ENCODE data around the gene KRTAP4-6.

KRTAP4-6 gene

GRCh38 chr17:41098481-41098880, 41.9 kb downstream of the KRTAP4-6 start:
- DNase-seq (ENCODE audit: low read depth), result no peak
- H3K4me3 ChIP-seq (ENCODE audit: low read depth, low read length), result no peak overlapping the region
- TF ChIP-seq CTCF (conservative IDR thresholded peaks at IDR 0.05; ENCODE audit: low read depth, low read length), result no peak

- TF ChIP-seq CTCF (conservative IDR thresholded peaks at IDR 0.05; ENCODE audit: low read depth, low read length), result no peak
- DNase-seq (ENCODE audit: low read depth), result no peak
- H3K4me3 ChIP-seq (ENCODE audit: low read depth, low read length), result no peak within 1 kb of the TSS
Observed at GRCh38 chr17:41098042-41098441, 42.3 kb downstream of the KRTAP4-6 start, which contains the start of gene KRTAP4-8. Gene KRTAP4-8 (minus strand): TSS chr17:41098142. CDS start chr17:41098084, 58 bp downstream.

- DNase-seq (ENCODE audit: low read depth), result no peak
- no peak for TF ChIP-seq CTCF (conservative IDR thresholded peaks at IDR 0.05; ENCODE audit: low read depth, low read length)
- H3K4me3 ChIP-seq (ENCODE audit: low read depth, low read length), result no peak overlapping the region
Observed at GRCh38 chr17:41096055-41096454, 44.3 kb downstream of the KRTAP4-6 start.

Data from choroid plexus epithelial cell (primary cell).